GM19397 (cell line): ENCODE data around the gene ITGA2.

Experiments
- ATAC-seq: cut with Tn5 transposase; IDR thresholded peaks from one replicate; pipeline ENCODE4 v1.9.1; 2021; ENCODE audit warnings: mild to moderate bottlenecking, moderate library complexity; ENCODE audit not compliant: unreplicated experiment

The ITGA2 gene

DNA sequence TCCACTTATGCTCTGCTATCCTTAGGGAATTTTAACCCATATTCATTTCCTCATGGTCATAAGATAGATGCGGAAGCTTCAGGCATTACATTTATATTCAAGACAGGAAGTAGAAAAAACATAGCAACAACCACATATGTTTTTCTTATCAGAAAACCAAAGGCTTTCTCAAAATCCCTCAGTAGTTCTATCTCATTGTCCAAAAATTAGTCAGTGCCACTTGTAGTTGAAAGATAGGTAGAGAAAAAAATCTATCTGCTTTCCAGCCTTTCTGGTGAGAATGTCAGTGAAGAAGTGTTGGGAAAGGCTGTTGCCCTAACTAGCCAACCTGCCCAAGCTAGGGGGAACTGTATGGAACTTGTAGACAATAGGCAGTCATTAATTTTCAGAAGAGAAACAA lies 143.9 kb downstream of the ITGA2 start:
- ATAC-seq = no peak
